GM12865 (cell line): Measurements from ENCODE around the gene FAM181A.
A peak's percentile ranks its signal among the peaks of the same experiment; 100 is the strongest.

ENCODE experiments used
- DNase-seq: peaks from one replicate; pipeline ENCODE4 v3.0.0; 2010; ENCODE audit warnings: low read depth
- H3K4me3 ChIP-seq: 2 replicates; pipeline ENCODE4 v1.5.1; 2011; ENCODE audit warnings: mild to moderate bottlenecking, low read depth, low read length, control low read depth
- CTCF ChIP-seq: IDR thresholded peaks from 2 replicates; pipeline ENCODE4 v1.5.1; 2011; ENCODE audit warnings: low read length, control low read depth, low read depth, inconsistent platforms; ENCODE audit not compliant: insufficient read depth; ENCODE audit errors: missing control alignments

The FAM181A gene

GRCh38 chr14:93967637-93968250 lies 40.6 kb downstream of the FAM181A start:
- peak overlapping the region; percentile 16; the same call in 1 of the 2 replicates for H3K4me3 ChIP-seq
- peak; percentile 95 for DNase-seq
- no peak for TF ChIP-seq CTCF

GRCh38 chr14:93969082-93969828 lies 42.1 kb downstream of the FAM181A start:
- no peak for TF ChIP-seq CTCF
- no peak overlapping the region for H3K4me3 ChIP-seq
- DNase-seq = peak; percentile 39

- H3K4me3 ChIP-seq = peak overlapping the region; percentile 52
- peak; percentile 39 for TF ChIP-seq CTCF
- peak; percentile 69 for DNase-seq
Observed at GRCh38 chr14:93970585-93970964, 43.4 kb downstream of the FAM181A start.

- TF ChIP-seq CTCF = no peak
- H3K4me3 ChIP-seq = peak overlapping the region; percentile 52
- DNase-seq = peak; percentile 88
Observed at GRCh38 chr14:93970965-93971634, 44.0 kb downstream of the FAM181A start.

- DNase-seq = peak; percentile 57
- peak overlapping the region; percentile 52; the same call in 1 of the 2 replicates for H3K4me3 ChIP-seq
- no peak for TF ChIP-seq CTCF
Observed at GRCh38 chr14:93971635-93972027, 44.5 kb downstream of the FAM181A start.

GRCh38 chr14:93972618-93973205 lies 45.6 kb downstream of the FAM181A start:
- no peak for TF ChIP-seq CTCF
- H3K4me3 ChIP-seq = no peak overlapping the region

More at GRCh38 chr14:93972618-93973205, 45.6 kb downstream of the FAM181A start:
- no peak for DNase-seq
